ENCODE data around the gene ATP7B. TPM values are rescaled to one million over a fixed set of nuclear protein-coding genes. Genes with fewer than 3 reads are reported as not detected.

The ATP7B gene
- total and polyA plus RNA-seq, 2 experiments from 2014 or later = 3.9 to 14.4 TPM

- no peak for TF ChIP-seq CTCF (IDR thresholded peaks at IDR 0.05; ENCODE audit: low read depth, low read length)
- H3K4me1 ChIP-seq (ENCODE audit: low read depth) = no peaks in the 10 kb centered on the region
- no peaks in the 10 kb centered on the region for H3K9me3 ChIP-seq (ENCODE audit: low read depth)
- H3K27ac ChIP-seq = no peak overlapping the region
- DNase-seq (ENCODE audit: low read depth in 1 of 2, low spot score in 1 of 2) = no peak
- H3K4me3 ChIP-seq = no peak overlapping the region
- peaks cover 14% of the 10 kb centered on the region for H3K27me3 ChIP-seq
- H3K36me3 ChIP-seq = no peaks in the 10 kb centered on the region
Observed at GRCh38 chr13:52006523-52007245, 4.6 kb downstream of the ATP7B start.

- TF ChIP-seq CTCF (IDR thresholded peaks at IDR 0.05; ENCODE audit: low read depth, low read length) = no peak
- H3K27ac ChIP-seq = no peak overlapping the region
- H3K4me3 ChIP-seq = no peak overlapping the region
- no peaks in the 10 kb centered on the region for H3K4me1 ChIP-seq (ENCODE audit: low read depth)
- DNase-seq (ENCODE audit: low read depth in 1 of 2, low spot score in 1 of 2) = no peak
- peaks cover 13% of the 10 kb centered on the region for H3K27me3 ChIP-seq
- H3K36me3 ChIP-seq = no peaks in the 10 kb centered on the region
- no peaks in the 10 kb centered on the region for H3K9me3 ChIP-seq (ENCODE audit: low read depth)
Observed at GRCh38 chr13:52005841-52006522, 5.3 kb downstream of the ATP7B start.

GRCh38 chr13:52004511-52005170, 6.6 kb downstream of the ATP7B start:
- no peak for DNase-seq (ENCODE audit: low read depth in 1 of 2, low spot score in 1 of 2)
- TF ChIP-seq CTCF (IDR thresholded peaks at IDR 0.05; ENCODE audit: low read depth, low read length) = no peak
- Histone ChIP-seq H3K36me3 (no peaks in the 10 kb centered on the region), H3K4me3 (no peak overlapping the region), H3K4me1 (ENCODE audit: low read depth) (no peaks in the 10 kb centered on the region), H3K9me3 (ENCODE audit: low read depth) (no peaks in the 10 kb centered on the region), H3K27me3 (peaks cover under 1% of the 10 kb centered on the region), H3K27ac (no peak overlapping the region)

GRCh38 chr13:52003541-52003940, 7.7 kb downstream of the ATP7B start:
- no peak for TF ChIP-seq CTCF (IDR thresholded peaks at IDR 0.05; ENCODE audit: low read depth, low read length)
- DNase-seq (ENCODE audit: low read depth in 1 of 2, low spot score in 1 of 2) = no peak
- H3K9me3 ChIP-seq (ENCODE audit: low read depth) = no peaks in the 10 kb centered on the region
- H3K36me3 ChIP-seq = no peaks in the 10 kb centered on the region
- H3K27me3 ChIP-seq = no peaks in the 10 kb centered on the region
- no peak overlapping the region for H3K27ac ChIP-seq
- H3K4me1 ChIP-seq (ENCODE audit: low read depth) = peaks cover 7% of the 10 kb centered on the region
- H3K4me3 ChIP-seq = no peak overlapping the region

GRCh38 chr13:52002361-52002760, 8.9 kb downstream of the ATP7B start:
- Histone ChIP-seq H3K27ac (no peak overlapping the region), H3K4me1 (ENCODE audit: low read depth) (peaks cover 7% of the 10 kb centered on the region), H3K9me3 (ENCODE audit: low read depth) (no peaks in the 10 kb centered on the region), H3K36me3 (no peaks in the 10 kb centered on the region), H3K4me3 (no peak overlapping the region), H3K27me3 (no peaks in the 10 kb centered on the region)
- TF ChIP-seq CTCF (IDR thresholded peaks at IDR 0.05; ENCODE audit: low read depth, low read length) = no peak
- no peak for DNase-seq (ENCODE audit: low read depth in 1 of 2, low spot score in 1 of 2)
